ENCODE measurements around the gene CLEC10A.
A peak's percentile ranks its signal among the peaks of the same experiment; 100 is the strongest.

The CLEC10A gene

GRCh38 chr17:7109461-7110322, 29.6 kb upstream of the CLEC10A start (continued):
- TF ChIP-seq ZNF37A (tag by site-specific recombination; IDR thresholded peaks at IDR 0.05) (no peak), ZNF169 (tag by site-specific recombination; IDR thresholded peaks at IDR 0.05) (0 out of 2 replicates have a peak, but pooled peaks have one; percentile 17), ZNF830 (tag by site-specific recombination; IDR thresholded peaks at IDR 0.05; ENCODE audit: low read depth) (no peak), ZNF548 (tag by site-specific recombination; IDR thresholded peaks at IDR 0.05) (no peak), KLF1 (tag by site-specific recombination; IDR thresholded peaks at IDR 0.05) (peak; percentile 36; the same call in 1 of the 2 replicates), YY2 (tag by site-specific recombination; IDR thresholded peaks at IDR 0.05) (no peak), ZNF777 (tag by site-specific recombination; IDR thresholded peaks at IDR 0.05; ENCODE audit: borderline replicate concordance) (no peak), ZNF768 (tag by site-specific recombination; IDR thresholded peaks at IDR 0.05) (no peak), EGR2 (tag by site-specific recombination; IDR thresholded peaks at IDR 0.05; ENCODE audit: low read depth) (peak; percentile 99), MEIS1 (CRISPR knock-in tag; IDR thresholded peaks at IDR 0.05; ENCODE audit: borderline replicate concordance) (no peak), ZFHX2 (tag by site-specific recombination; conservative IDR thresholded peaks at IDR 0.05) (peak; percentile 99), ZBTB8A (tag by site-specific recombination; IDR thresholded peaks at IDR 0.05) (no peak), KLF17 (tag by site-specific recombination; IDR thresholded peaks at IDR 0.05) (no peak), ZNF645 (tag by site-specific recombination; IDR thresholded peaks at IDR 0.05) (no peak), GLIS2 (tag by site-specific recombination; IDR thresholded peaks at IDR 0.05) (no peak), ZNF560 (tag by site-specific recombination; IDR thresholded peaks at IDR 0.05; ENCODE audit: borderline replicate concordance) (no peak), GLIS1 (tag by site-specific recombination; IDR thresholded peaks at IDR 0.05) (no peak), KLF9 (tag by site-specific recombination; IDR thresholded peaks at IDR 0.05; ENCODE audit: low read depth) (peak; percentile 57)

GRCh38 chr17:7108981-7109380, 28.9 kb upstream of the CLEC10A start:
- Histone ChIP-seq H3K9me3 (ENCODE audit: control insufficient read depth, insufficient read depth, low read depth, low read length) (no peaks in the 10 kb centered on the region), H3K27ac (ENCODE audit: extremely low read depth, low read depth, low read length) (no peak overlapping the region), H3K4me3 (ENCODE audit: low read depth, low read length) (no peak overlapping the region), H3K4me1 (ENCODE audit: control insufficient read depth, insufficient read depth, low read length) (no peaks in the 10 kb centered on the region), H3K36me3 (ENCODE audit: control insufficient read depth in 2 of 2, insufficient read depth in 1 of 2, low read length in 2 of 2) (no peaks in the 10 kb centered on the region)
- ChIA-PET POLR2A (no interaction called here), CTCF (interaction anchor here (0.7 kb wide), 1 partner anchor 57 kb away, joined by 6 read pairs; no protein-coding TSS in a partner anchor)
- TF ChIP-seq ZNF140 (tag by site-specific recombination; IDR thresholded peaks at IDR 0.05), result no peak
- no peak for TF ChIP-seq ZBTB7A (tag by site-specific recombination; IDR thresholded peaks at IDR 0.05; ENCODE audit: low read depth)
- TF ChIP-seq ZNF184 (tag by site-specific recombination; IDR thresholded peaks at IDR 0.05), result no peak
- no peak for TF ChIP-seq AEBP2 (tag by site-specific recombination; IDR thresholded peaks at IDR 0.05; ENCODE audit: borderline replicate concordance)
- TF ChIP-seq ZEB2 (tag by site-specific recombination; IDR thresholded peaks at IDR 0.05), result no peak
- TF ChIP-seq ZNF132 (tag by site-specific recombination; IDR thresholded peaks at IDR 0.05; ENCODE audit: borderline replicate concordance), result no peak
- no peak for TF ChIP-seq ZBTB48 (tag by site-specific recombination; IDR thresholded peaks at IDR 0.05)
- no peak for TF ChIP-seq PRDM2 (tag by site-specific recombination; IDR thresholded peaks at IDR 0.05; ENCODE audit: borderline replicate concordance)
- no peak for TF ChIP-seq ZBTB17 (tag by site-specific recombination; IDR thresholded peaks at IDR 0.05)
- TF ChIP-seq SETDB1 (IDR thresholded peaks at IDR 0.05; ENCODE audit: insufficient read length, low read length), result no peak
- no peak for TF ChIP-seq YY2 (tag by site-specific recombination; IDR thresholded peaks at IDR 0.05)
- no peak for TF ChIP-seq ZNF223 (tag by site-specific recombination; IDR thresholded peaks at IDR 0.05)

All from HEK293 (cell line).